Spleen (tissue), 11 donors: ENCODE results near the gene RABL6. TPM values are rescaled to one million over a fixed set of nuclear protein-coding genes. Genes with fewer than 3 reads are reported as not detected.

Experiments
- DNase-seq: peaks from one replicate; pipeline ENCODE4 v3.0.0-alpha.2; 2020
- H3K27ac ChIP-seq, 8 donors: fragments of 200-600 bp; sonication (generic) in 7 of 8; 1 replicate in 4 of 8; 2 replicates in 4 of 8; pipeline versions ENCODE4 v1.5.0 to v1.8.0; 2016 to 2021; ENCODE audit warnings: inconsistent platforms in 4 of 8, mild to moderate bottlenecking in 4 of 8, moderate library complexity in 1 of 8
- H3K27me3 ChIP-seq, 7 donors: fragments of 200-600 bp; sonication (generic) in 6 of 7; replicated peaks in 1 of 7; 1 replicate in 4 of 7; 2 replicates in 3 of 7; pipeline versions ENCODE4 v1.5.0 to v1.8.0; 2016 to 2021; ENCODE audit warnings: inconsistent platforms in 3 of 7, mild to moderate bottlenecking in 1 of 7
- H3K36me3 ChIP-seq, 6 donors: fragments of 200-600 bp; sonication (generic) in 5 of 6; 1 replicate in 4 of 6; 2 replicates in 2 of 6; pipeline versions ENCODE4 v1.5.0 to v1.8.0; 2016 to 2021; ENCODE audit warnings: inconsistent platforms in 2 of 6
- H3K4me1 ChIP-seq, 6 donors: fragments of 200-600 bp; sonication (generic) in 5 of 6; 1 replicate in 3 of 6; 2 replicates in 3 of 6; pipeline versions ENCODE4 v1.5.0 to v1.8.0; 2016 to 2021; ENCODE audit warnings: inconsistent platforms in 3 of 6
- H3K4me3 ChIP-seq, 8 donors: fragments of 200-600 bp; sonication (generic) in 7 of 8; 1 replicate in 4 of 8; 2 replicates in 4 of 8; pipeline versions ENCODE4 v1.5.0 to v1.8.0; 2016 to 2021; ENCODE audit warnings: inconsistent platforms in 4 of 8, mild to moderate bottlenecking in 4 of 8, moderate library complexity in 2 of 8
- H3K9me3 ChIP-seq, 8 donors: fragments of 200-600 bp; sonication (generic) in 7 of 8; 1 replicate in 4 of 8; 2 replicates in 4 of 8; pipeline versions ENCODE4 v1.5.0 to v1.8.0; 2016 to 2021; ENCODE audit warnings: inconsistent platforms in 4 of 8
- POLR2A ChIP-seq, 3 donors: fragments of 450-650 bp; IDR thresholded peaks; one replicate each; pipeline ENCODE4 v1.5.1; 2017; ENCODE audit warnings: antibody characterized with exemption in 3 of 3, mild to moderate bottlenecking in 1 of 3
- POLR2AphosphoS5 ChIP-seq, 3 donors: sonication (generic); formaldehyde crosslinking; IDR thresholded peaks; one replicate each; pipeline ENCODE4 v1.5.1; 2017; ENCODE audit warnings: antibody characterized with exemption in 3 of 3
- WGBS, 5 donors: extraction: QIAGEN DNeasy Blood & Tissue Kit in 3 of 5; methylation state at CpG; one replicate each; pipeline versions ENCODE4 v1.1.5 to v1.1.7; 2013 to 2018; 5-methylcytosine and 5-hydroxymethylcytosine counted together
- intact Hi-C: fragments of 100-400 bp; cut with DNase I; formaldehyde crosslinking; loops from one replicate; pipeline ENCODE4 v1.15.0; 2023; ENCODE audit warnings: low total_unique reads
- polyA plus RNA-seq, 3 donors: library from polyadenylated mRNA; stranded (reverse); fragments of 200-250 nt; gene quantifications; one replicate each; pipeline ENCODE4 v1.2.1, GENCODE V29; 2013
- total RNA-seq, 7 donors: library from RNA; depleted of rRNA in 3 of 7; stranded (reverse); fragments of >200 nt in 3 of 7; fragmentation: NEBNext Ultra II Directional in 4 of 7; extraction: Animal tissue kit (Norgen Biotek cat#: 25700) in 4 of 7; gene quantifications; one replicate each; pipeline versions ENCODE4 v1.1.0 to v1.2.1, GENCODE V29; 2016 to 2021
- TF ChIP-seq, protein P1 (sequence below), 11 experiments: fragments of 200-600 bp in 7 of 11; fragments of 450-650 bp in 4 of 11; sonication (generic) in 4 of 11; IDR thresholded peaks in 8 of 11; conservative IDR thresholded peaks in 3 of 11; 1 replicate in 7 of 11; 2 replicates in 4 of 11; pipeline versions ENCODE4 v1.4.0 to v1.8.0; 2016 to 2021; ENCODE audit warnings: antibody characterized with exemption in 11 of 11, inconsistent platforms in 4 of 11, mild to moderate bottlenecking in 1 of 11
- donor health status: healthy with polysubstance abuse.
- donor health status: DM: no; HTN: no; CAD: no; lungs with moderate emphysema.
- donor health status: DM: no; HTN: no; CAD: no.
- donor health status: Bipolar disorder and iron deficiency.
- donor health status: healthy.
- donor health status: DM: no; HTN: no; CAD: no.
- donor health status: DM: yes; HTN: yes; CAD: no.

Gene RABL6
- total and polyA plus RNA-seq, 10 donors: 32.7 to 70.0 (median 55.7) TPM

DNA sequence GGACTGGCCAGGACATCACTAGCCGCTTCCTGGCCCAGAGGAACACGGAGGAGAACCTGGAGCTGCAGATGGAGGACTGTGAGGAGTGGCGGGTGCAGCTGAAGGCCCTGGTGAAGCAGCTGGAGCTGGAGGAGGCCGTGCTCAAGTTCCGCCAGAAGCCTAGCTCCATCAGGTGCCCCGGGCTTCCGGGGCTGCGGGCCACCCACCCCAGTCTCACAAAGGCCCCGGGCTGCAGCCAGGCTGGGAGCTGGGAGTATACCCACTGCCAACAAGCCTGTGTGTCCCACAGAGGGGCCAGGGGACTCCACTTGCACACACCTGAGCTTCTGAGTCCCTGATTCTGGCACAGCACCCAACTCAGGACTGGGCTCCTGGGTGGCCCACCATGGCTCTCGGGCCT lies 1.7 kb upstream of the RABL6 start:
- H3K4me3 ChIP-seq: no peak overlapping the region
- H3K27me3 ChIP-seq: peaks cover 0 to 17% (median 12%) of the 10 kb centered on the region in 7 donors
- no peak overlapping the region for H3K27ac ChIP-seq
- no peaks in the 10 kb centered on the region for H3K9me3 ChIP-seq
- intact Hi-C loops: no loop called here
- peaks cover 0 to 41% (median 2%) of the 10 kb centered on the region in 6 donors for H3K36me3 ChIP-seq
- TF ChIP-seq, protein P1, sequence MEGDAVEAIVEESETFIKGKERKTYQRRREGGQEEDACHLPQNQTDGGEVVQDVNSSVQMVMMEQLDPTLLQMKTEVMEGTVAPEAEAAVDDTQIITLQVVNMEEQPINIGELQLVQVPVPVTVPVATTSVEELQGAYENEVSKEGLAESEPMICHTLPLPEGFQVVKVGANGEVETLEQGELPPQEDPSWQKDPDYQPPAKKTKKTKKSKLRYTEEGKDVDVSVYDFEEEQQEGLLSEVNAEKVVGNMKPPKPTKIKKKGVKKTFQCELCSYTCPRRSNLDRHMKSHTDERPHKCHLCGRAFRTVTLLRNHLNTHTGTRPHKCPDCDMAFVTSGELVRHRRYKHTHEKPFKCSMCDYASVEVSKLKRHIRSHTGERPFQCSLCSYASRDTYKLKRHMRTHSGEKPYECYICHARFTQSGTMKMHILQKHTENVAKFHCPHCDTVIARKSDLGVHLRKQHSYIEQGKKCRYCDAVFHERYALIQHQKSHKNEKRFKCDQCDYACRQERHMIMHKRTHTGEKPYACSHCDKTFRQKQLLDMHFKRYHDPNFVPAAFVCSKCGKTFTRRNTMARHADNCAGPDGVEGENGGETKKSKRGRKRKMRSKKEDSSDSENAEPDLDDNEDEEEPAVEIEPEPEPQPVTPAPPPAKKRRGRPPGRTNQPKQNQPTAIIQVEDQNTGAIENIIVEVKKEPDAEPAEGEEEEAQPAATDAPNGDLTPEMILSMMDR (IDR thresholded peaks at IDR 0.05 in 8 of 11, conservative IDR thresholded peaks at IDR 0.05 in 3 of 11): no peak
- TF ChIP-seq POLR2A (IDR thresholded peaks at IDR 0.05): no peak
- TF ChIP-seq POLR2AphosphoS5 (IDR thresholded peaks at IDR 0.05): no peak
- no peak for DNase-seq
- WGBS, 5 donors: 91 to 96% (median 96%) methylated on average over 7 to 10 of the region's 10 CpGs
- H3K4me1 ChIP-seq: peaks cover 33 to 61% (median 44%) of the 10 kb centered on the region in 6 donors

GRCh38 chr9:136806631-136807201 lies 1.0 kb upstream of the RABL6 start:
- Histone ChIP-seq H3K9me3 (no peaks in the 10 kb centered on the region), H3K4me1 (peaks cover 33 to 61% (median 40%) of the 10 kb centered on the region in 6 donors), H3K27ac (peak overlapping the region in 7 of 8 donors; percentile 92 to 95 (median 93)), H3K36me3 (peaks cover 0 to 48% (median 2%) of the 10 kb centered on the region in 6 donors), H3K4me3 (peak overlapping the region in 7 of 8 donors; percentile 92 to 100 (median 98)), H3K27me3 (peaks cover 0 to 10% (median 8%) of the 10 kb centered on the region in 7 donors)
- no peak for DNase-seq
- 75 to 87% (median 83%) methylated on average over 15 to 25 of the region's 25 CpGs for WGBS, 5 donors
- intact Hi-C loops: no loop called here
- TF ChIP-seq POLR2A (IDR thresholded peaks at IDR 0.05): no peak
- TF ChIP-seq POLR2AphosphoS5 (IDR thresholded peaks at IDR 0.05): no peak

DNA sequence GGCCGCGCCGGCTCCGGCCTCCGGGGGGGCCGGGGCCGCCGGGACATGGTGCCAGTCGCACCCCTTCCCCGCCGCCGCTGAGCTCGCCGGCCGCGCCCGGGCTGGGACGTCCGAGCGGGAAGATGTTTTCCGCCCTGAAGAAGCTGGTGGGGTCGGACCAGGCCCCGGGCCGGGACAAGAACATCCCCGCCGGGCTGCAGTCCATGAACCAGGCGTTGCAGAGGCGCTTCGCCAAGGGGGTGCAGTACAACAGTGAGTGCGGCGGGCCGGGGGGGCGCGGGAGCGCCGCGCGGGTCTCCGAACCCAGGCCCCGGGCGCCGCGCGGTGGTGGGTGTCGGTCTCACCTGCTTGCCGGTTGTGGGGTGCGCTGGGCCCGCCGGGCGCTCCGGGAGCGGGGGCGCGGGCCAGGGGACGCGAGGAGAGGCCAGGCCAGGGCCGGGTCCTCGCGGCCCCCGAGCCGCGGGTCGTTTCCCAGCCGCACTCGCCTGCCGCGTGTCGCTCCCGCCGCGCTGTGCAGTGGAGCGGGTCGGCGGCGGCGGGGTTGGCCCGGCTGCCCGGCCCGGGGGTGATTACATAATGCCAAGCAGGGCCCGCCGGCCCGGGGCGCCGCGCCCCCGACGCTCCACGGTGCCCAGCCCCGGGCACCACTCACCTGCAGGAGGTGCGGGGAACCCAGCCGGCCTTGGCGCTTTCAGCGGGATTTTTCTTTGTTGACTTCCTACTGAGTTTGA lies 492 bp downstream of the RABL6 start:
- peak overlapping the region; percentile 38 to 95 (median 93) for H3K27ac ChIP-seq
- intact Hi-C loops: no loop called here
- TF ChIP-seq POLR2A (IDR thresholded peaks at IDR 0.05) (no peak), POLR2AphosphoS5 (IDR thresholded peaks at IDR 0.05) (no peak)
- TF ChIP-seq, protein P1 (IDR thresholded peaks at IDR 0.05 in 8 of 11, conservative IDR thresholded peaks at IDR 0.05 in 3 of 11): no peak
- peak overlapping the region; percentile 88 to 100 (median 98) for H3K4me3 ChIP-seq
- peak; percentile 88 for DNase-seq
- no peaks in the 10 kb centered on the region for H3K9me3 ChIP-seq
- WGBS, 5 donors: 0 to 2% (median 0%) methylated on average over 29 to 93 of the region's 93 CpGs
- H3K36me3 ChIP-seq: peaks cover 0 to 63% (median 2%) of the 10 kb centered on the region in 6 donors
- H3K4me1 ChIP-seq: peaks cover 33 to 73% (median 47%) of the 10 kb centered on the region in 6 donors
- no peaks in the 10 kb centered on the region for H3K27me3 ChIP-seq

DNA sequence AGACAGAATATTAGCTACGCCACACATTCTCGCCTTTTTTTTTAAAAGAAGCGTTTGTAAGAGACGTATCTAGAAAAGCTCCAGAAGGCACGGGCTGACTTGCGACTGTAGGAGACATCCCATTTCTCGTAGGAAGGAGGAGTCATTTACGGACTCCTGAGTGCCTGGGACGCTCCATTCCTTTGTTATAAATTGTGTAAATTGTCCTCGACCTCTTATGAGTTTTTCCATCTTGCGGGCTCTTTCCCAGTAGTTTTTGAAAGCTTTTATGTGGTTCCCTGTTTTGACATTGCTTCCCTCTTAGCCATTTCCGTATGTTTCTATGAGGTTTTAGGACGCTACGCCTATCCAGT lies 1.0 kb downstream of the RABL6 start:
- Histone ChIP-seq H3K27ac (peak overlapping the region in 6 of 8 donors; percentile 93 to 95 (median 94)), H3K4me3 (peak overlapping the region; percentile 88 to 100 (median 98)), H3K27me3 (no peaks in the 10 kb centered on the region), H3K4me1 (peaks cover 33 to 75% (median 48%) of the 10 kb centered on the region in 6 donors), H3K9me3 (no peaks in the 10 kb centered on the region), H3K36me3 (peaks cover 0 to 67% (median 2%) of the 10 kb centered on the region in 6 donors)
- TF ChIP-seq, protein P1 (IDR thresholded peaks at IDR 0.05 in 8 of 11, conservative IDR thresholded peaks at IDR 0.05 in 3 of 11): no peak
- TF ChIP-seq POLR2AphosphoS5 (IDR thresholded peaks at IDR 0.05): no peak
- no peak for TF ChIP-seq POLR2A (IDR thresholded peaks at IDR 0.05)
- 4 to 7% (median 5%) methylated on average over 14 of the region's 14 CpGs for WGBS, 5 donors
- intact Hi-C loops: no loop called here
- DNase-seq: no peak
